Gastroesophageal sphincter (tissue), 3 donors: ENCODE results near the gene NRXN2.

ENCODE experiments used
- CTCF ChIP-seq, 4 experiments: fragments of 200-600 bp in 2 of 4; fragments of 450-650 bp in 2 of 4; sonication (generic) in 1 of 4; IDR thresholded peaks; one replicate each; pipeline ENCODE4 v1.5.1; 2017 to 2019; ENCODE audit warnings: antibody characterized with exemption in 4 of 4, mild to moderate bottlenecking in 2 of 4, moderate library complexity in 2 of 4
- EP300 ChIP-seq: sonication (generic); formaldehyde crosslinking; IDR thresholded peaks from one replicate; pipeline ENCODE4 v1.6.1; 2017; ENCODE audit warnings: antibody characterized with exemption, mild to moderate bottlenecking
- POLR2A ChIP-seq, 2 donors: fragments of 450-650 bp; IDR thresholded peaks; one replicate each; pipeline ENCODE4 v1.6.1; 2017; ENCODE audit warnings: antibody characterized with exemption in 2 of 2, mild to moderate bottlenecking in 2 of 2, moderate library complexity in 1 of 2

- TF ChIP-seq POLR2A (IDR thresholded peaks at IDR 0.05), result no peak
- TF ChIP-seq EP300, result no peak
- no peak for TF ChIP-seq CTCF (IDR thresholded peaks at IDR 0.05)
Observed at GRCh38 chr11:64592656-64593055, 130.3 kb downstream of the NRXN2 start.
